Spinal cord (tissue), 10 donors: ENCODE data around the gene POFUT2. TPM values are rescaled to one million over a fixed set of nuclear protein-coding genes. Genes with fewer than 3 reads are reported as not detected.

Source experiments
- DNase-seq, 6 donors: peaks; one replicate each; pipeline versions ENCODE4 v3.0.0 to v3.0.0-alpha.2; 2013 to 2015; ENCODE audit warnings: low spot score in 6 of 6, low read depth in 4 of 6
- H3K27ac ChIP-seq: one replicate; pipeline ENCODE4 v1.5.1; 2013; ENCODE audit warnings: low read depth, low read length, control low read depth
- H3K27me3 ChIP-seq: one replicate; pipeline ENCODE4 v1.6.1; 2013; ENCODE audit warnings: low read length; ENCODE audit not compliant: control insufficient read depth, insufficient read depth
- H3K36me3 ChIP-seq: one replicate; pipeline ENCODE4 v1.6.1; 2013; ENCODE audit warnings: low read length; ENCODE audit not compliant: control insufficient read depth, insufficient read depth
- H3K4me1 ChIP-seq: one replicate; pipeline ENCODE4 v1.6.1; 2013; ENCODE audit warnings: low read length; ENCODE audit not compliant: control insufficient read depth, insufficient read depth
- H3K4me3 ChIP-seq: one replicate; pipeline ENCODE4 v1.5.1; 2013; ENCODE audit warnings: low read depth, low read length, control low read depth
- H3K9me3 ChIP-seq: one replicate; pipeline ENCODE4 v1.6.1; 2013; ENCODE audit warnings: low read length; ENCODE audit not compliant: control insufficient read depth, insufficient read depth
- WGBS: methylation state at CpG from one replicate; pipeline ENCODE4 v1.1.5; 2013; ENCODE audit warnings: missing lambda C conversion rate; ENCODE audit not compliant: insufficient coverage; 5-methylcytosine and 5-hydroxymethylcytosine counted together
- polyA plus RNA-seq, 2 donors: library from polyadenylated mRNA; unstranded; fragments of 120-200 nt; gene quantifications; one replicate each; pipeline ENCODE4 v1.2.1, GENCODE V29; 2013; ENCODE audit not compliant: insufficient read length in 2 of 2
- total RNA-seq, 2 donors: library from RNA; depleted of rRNA in 1 of 2; stranded (reverse); fragments of 120-200 nt in 1 of 2; fragments of >200 nt in 1 of 2; gene quantifications; one replicate each; pipeline versions ENCODE4 v1.2.3 to v1.2.4, GENCODE V29; 2013 to 2014
- donor health status: healthy.

POFUT2 gene
- total and polyA plus RNA-seq, 4 donors = 19.8 to 36.0 (median 33.5) TPM

DNA sequence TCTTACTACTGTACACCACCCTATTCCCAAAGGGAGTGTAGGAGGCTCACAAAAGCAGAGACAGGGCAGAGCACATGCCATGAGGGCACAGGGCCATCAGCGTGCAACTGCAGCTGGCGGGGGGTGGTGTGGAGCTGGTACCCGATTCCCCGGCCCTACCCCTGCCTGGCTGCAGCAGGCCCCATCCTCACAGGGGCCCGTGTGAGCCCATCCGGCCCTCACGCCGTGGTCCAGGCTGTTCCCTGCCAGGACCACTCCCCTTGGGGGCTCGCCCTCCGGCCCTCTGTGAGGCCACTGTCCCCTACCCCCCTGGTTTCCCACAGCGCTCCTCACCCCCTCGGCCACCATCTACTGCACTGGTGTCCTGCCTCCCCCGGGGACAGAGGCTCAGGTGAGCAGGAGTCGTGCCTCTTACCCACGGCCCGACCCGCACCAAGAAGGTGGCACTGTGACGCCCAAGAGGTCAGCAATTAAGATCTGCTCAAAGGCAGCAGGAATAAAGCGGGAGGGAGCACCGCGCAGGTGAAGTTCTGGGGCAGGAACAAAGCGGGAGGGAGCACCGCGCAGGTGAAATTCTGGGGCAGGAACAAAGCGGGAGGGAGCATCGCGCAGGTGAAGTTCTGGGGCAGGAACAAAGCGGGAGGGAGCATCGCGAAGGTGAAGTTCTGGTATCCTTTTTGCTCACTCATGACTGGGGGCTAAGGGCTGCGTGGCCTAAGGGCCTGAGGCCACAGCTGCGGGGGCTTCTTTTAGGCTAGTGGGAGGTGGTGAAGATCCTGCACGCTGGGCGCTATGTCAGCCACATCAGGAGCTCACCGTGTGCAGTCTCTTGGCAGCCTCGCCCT is 3.9 kb downstream of the POFUT2 start:
- H3K27me3 ChIP-seq = no peaks in the 10 kb centered on the region

DNA sequence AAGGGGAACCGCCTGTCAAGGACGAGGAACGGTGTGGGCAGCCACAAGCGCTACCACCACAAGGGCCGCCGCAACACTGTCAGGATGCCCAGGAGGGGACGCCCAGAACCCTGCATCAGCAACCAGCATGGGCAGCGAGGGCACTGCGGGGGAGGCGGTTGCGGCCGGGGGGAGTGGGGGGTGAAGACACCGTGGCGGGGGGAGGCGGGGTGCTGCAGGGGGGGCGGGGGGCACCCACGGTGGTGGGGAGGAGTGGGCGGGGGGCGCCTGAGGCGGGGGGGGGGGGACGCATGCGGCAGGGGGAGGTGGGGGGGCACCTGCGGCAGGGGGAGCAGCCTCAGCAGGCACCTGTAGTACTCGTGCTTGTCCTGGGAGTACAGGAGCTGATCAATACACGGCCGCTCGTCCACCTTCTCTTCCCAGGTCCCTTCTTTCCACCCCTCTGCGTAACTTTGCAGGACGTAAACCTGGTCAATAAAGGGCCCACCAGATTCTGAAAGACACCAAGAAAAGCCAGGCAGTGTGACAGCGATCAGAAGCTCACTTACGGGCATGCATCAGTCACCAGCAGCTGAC is 4.6 kb downstream of the POFUT2 start:
- Histone ChIP-seq H3K27ac (no peak overlapping the region), H3K4me3 (no peak overlapping the region), H3K4me1 (peaks cover 5% of the 10 kb centered on the region), H3K27me3 (no peaks in the 10 kb centered on the region), H3K36me3 (peaks cover 77% of the 10 kb centered on the region), H3K9me3 (no peaks in the 10 kb centered on the region)
- 93% methylated on average over 9 of the region's 31 CpGs for WGBS
- no peak for DNase-seq

More for the DNA sequence above, 3.9 kb downstream of the POFUT2 start:
- WGBS = 91% methylated on average over 34 of the region's 36 CpGs
- H3K4me3 ChIP-seq = no peak overlapping the region
- peaks cover 70% of the 10 kb centered on the region for H3K36me3 ChIP-seq
- DNase-seq = no peak
- H3K4me1 ChIP-seq = peaks cover 11% of the 10 kb centered on the region
- no peaks in the 10 kb centered on the region for H3K9me3 ChIP-seq
- no peak overlapping the region for H3K27ac ChIP-seq

DNA sequence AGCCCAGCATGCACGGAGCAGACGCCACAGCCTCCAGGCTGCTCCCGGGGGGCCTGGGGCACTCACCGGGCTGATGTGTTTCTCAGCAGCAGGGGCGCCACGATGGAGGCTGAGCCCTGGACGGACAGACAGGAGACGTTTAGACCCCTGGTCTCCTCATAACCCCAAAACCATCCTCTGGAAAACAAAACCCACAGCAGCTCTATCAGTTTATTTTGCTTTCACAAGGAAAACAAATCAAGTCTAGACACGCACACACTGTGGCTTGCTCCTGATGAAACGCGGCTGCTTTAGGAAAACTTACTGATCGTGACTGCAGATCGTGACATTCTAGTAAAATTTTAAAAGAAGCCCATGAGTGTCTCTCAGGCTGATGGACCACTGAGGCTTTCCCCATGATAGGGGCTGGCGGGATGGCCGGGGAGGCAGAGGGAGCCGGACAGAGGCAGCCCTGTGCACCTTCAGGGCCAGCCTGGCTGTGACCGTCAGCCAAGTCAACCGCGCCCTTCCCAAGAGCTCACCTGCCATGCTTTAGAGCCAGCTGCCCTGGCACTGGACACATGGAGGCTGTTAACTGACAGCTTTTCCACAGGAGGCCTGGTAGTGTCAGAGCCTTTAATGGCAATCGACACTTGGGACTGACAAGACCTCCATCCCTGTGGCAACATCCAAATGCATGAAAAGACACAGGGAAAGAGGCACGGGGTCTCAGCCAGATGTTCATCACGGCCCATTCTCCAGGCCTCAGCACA is 5.2 kb downstream of the POFUT2 start:
- Histone ChIP-seq H3K36me3 (peaks cover 84% of the 10 kb centered on the region), H3K4me3 (no peak overlapping the region), H3K9me3 (no peaks in the 10 kb centered on the region), H3K27ac (no peak overlapping the region), H3K4me1 (peaks cover 5% of the 10 kb centered on the region), H3K27me3 (no peaks in the 10 kb centered on the region)
- 90% methylated on average over 21 of the region's 22 CpGs for WGBS
- DNase-seq = no peak

DNA sequence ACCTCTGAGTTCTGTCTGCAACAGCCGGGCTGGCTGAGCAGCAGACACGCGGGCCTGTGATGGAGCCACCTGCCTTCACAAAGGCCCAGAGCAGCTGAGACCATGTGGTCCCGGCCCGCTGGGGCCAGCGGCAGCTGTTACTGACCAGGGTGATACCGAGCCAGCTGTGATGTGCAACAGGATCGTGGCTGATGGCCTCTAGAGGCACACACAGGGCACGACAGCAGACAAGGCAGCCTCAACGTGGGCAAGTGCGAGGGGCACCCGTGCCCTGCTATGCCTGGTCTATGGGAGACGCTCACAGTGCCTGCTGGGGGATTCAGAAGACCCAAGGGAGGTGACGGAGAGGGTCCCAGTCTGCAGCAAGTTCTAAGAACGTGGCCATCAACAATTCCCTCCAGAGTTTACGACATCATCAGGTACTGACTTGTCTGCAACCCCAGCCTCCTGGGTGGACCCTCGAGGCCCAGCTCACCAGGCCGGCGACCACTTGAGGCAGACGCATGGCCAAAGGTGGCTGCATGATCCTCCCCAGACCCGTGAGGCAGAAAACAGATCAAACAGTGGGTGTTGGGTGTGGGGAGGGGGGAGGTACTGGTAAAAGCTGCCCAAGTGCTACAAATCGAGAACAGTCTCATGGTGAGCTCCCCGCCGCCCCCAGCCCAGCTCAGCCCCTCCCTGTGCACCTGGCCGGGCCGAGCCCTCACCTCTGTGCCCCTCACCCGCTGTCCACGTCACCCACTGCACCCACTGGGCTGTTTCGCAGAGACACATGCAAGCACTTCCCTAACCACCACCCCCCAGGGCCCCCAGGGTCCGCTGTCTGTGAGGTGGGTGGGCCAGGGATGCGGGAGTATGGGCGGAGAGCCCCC is 6.0 kb downstream of the POFUT2 start:
- Histone ChIP-seq H3K4me3 (no peak overlapping the region), H3K9me3 (no peaks in the 10 kb centered on the region), H3K27ac (no peak overlapping the region), H3K27me3 (no peaks in the 10 kb centered on the region), H3K4me1 (peaks cover 3% of the 10 kb centered on the region), H3K36me3 (peaks cover 92% of the 10 kb centered on the region)
- 93% methylated on average over 27 of the region's 32 CpGs for WGBS
- DNase-seq = no peak

DNA sequence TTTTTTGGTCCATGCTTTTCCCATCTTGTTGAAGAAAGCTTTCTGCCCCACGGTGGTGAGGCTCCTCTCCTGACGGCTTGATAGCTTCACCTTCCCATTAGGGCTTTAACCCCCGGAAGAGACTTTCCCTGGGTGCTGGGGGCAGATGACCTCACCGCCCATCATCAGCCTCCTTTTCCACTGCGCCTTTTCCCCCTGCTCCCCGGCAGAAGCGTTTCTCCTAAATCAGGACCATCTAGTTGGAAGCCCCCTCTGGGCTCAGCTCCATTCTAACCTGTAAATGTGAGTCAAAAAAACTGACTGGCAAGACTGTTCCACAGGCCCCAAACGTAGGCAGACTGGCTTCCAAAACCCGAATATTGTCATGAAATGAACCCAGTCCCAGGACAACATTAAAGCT is 6.7 kb downstream of the POFUT2 start:
- Histone ChIP-seq H3K4me1 (no peaks in the 10 kb centered on the region), H3K9me3 (no peaks in the 10 kb centered on the region), H3K27me3 (no peaks in the 10 kb centered on the region), H3K36me3 (peaks cover 94% of the 10 kb centered on the region), H3K4me3 (no peak overlapping the region), H3K27ac (no peak overlapping the region)
- no peak for DNase-seq
- WGBS = 92% methylated on average over 9 of the region's 9 CpGs

DNA sequence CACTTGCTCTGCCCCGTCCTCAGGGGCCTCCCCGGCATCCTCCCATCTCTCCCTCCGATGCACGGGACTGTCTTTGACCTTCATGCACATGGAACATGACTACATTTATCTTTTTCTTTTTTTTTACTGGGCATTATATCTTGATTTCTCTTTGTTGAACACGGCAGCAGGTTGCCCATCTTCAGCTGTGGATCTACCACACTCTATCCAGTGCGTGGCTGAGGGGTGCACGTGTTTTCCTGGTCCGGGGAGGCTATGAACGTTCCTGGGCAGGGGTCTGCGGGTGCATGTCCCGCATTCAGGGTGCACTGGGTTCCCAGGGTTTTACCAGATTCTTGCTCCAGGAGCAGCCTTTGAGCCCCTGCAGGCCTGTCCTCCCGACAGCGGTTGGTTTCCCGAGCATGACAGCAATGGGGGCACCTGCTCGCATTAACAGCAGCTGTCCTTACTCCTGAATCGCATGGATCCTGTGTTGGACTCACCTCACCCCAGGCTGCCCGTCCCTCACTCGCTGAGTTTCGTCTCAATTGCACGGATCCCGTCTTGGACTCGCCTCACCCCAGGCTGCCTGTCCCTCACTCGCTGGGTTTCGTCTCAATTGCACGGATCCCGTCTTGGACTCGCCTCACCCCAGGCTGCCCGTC is 7.4 kb downstream of the POFUT2 start:
- 97% methylated on average over 28 of the region's 28 CpGs for WGBS
- Histone ChIP-seq H3K36me3 (peaks cover 93% of the 10 kb centered on the region), H3K4me1 (no peaks in the 10 kb centered on the region), H3K4me3 (no peak overlapping the region), H3K27me3 (no peaks in the 10 kb centered on the region), H3K9me3 (no peaks in the 10 kb centered on the region), H3K27ac (no peak overlapping the region)
- DNase-seq = no peak

DNA sequence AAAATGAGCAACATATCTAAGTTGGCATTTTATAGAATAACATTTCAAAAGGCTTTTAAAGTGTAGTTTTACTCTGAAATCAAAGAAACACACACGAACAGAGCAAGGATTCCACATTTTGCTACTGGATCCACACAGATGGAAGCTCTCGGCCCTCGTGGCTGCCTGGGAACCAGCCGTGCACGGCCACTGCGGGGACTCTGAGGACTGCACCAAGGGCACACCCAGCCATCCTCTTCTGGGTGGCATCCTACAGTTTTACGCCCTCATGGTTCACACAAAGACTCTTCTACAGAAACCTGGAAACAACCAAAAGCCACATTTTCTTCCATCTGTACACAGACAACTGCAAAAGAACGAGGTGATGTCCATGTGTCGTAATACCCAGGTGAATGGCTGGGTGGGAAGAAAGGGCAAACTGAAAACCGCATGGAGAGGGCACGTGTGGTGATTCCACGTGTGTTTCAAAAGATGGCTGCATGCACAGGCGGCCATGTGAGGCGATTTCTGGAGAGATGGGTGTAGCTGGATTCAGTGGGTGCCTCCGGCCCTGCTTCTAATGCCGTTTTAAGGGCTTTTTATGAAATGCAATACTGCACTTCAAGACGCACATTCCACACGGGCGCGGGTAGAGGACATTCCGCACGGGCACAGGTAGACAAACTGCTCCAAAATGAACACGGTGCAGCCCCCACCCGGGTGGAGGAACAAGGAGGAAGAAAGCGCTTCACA is 8.1 kb downstream of the POFUT2 start:
- 93% methylated on average over 23 of the region's 25 CpGs for WGBS
- Histone ChIP-seq H3K27ac (no peak overlapping the region), H3K4me1 (no peaks in the 10 kb centered on the region), H3K27me3 (no peaks in the 10 kb centered on the region), H3K4me3 (no peak overlapping the region), H3K9me3 (no peaks in the 10 kb centered on the region), H3K36me3 (peaks cover 86% of the 10 kb centered on the region)
- DNase-seq = no peak

DNA sequence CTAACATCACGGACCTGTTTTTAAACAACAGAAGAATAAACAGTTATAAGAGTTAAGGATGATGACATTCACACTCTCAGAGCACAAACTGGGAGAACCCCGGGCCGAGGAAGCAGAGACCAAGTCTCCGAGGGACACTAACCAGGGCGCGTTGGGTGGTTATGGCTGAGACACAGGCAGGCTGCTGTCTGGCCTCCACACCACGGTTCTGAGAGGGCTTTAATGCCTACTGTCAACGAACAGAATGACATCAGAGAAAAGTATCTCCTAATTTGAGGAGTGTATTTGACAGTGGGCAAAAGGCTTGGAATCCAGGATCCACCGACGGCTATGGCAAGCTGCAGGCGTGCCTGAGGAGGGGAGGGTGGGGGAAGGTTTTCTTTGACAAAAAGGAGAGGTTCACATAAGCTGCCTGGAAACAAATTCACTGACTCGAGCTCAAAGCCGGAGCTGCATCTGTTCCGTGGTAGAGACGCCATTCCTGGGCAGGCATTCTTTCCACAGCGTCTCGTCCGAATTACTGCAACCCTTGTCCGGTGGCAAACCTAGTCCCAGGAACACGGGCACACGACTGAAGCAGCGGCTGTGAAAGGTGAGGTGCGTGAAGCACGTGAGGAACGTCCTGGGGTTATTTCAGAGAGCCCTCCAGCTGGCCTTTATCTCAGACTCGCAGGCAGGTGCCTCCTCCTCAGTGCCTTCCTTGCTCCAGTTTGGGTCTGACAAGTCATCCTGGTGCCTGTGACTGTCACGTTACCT is 9.4 kb downstream of the POFUT2 start:
- no peak for DNase-seq
- Histone ChIP-seq H3K27ac (no peak overlapping the region), H3K36me3 (peaks cover 79% of the 10 kb centered on the region), H3K4me1 (no peaks in the 10 kb centered on the region), H3K9me3 (no peaks in the 10 kb centered on the region), H3K27me3 (no peaks in the 10 kb centered on the region), H3K4me3 (no peak overlapping the region)
- WGBS = 96% methylated on average over 25 of the region's 27 CpGs
